ENCODE measurements around the gene ARL3.
A peak's percentile ranks its signal among the peaks of the same experiment; 100 is the strongest.

GRCh38 chr10:102752934-102753664, 38.9 kb upstream of the ARL3 start:
- TF ChIP-seq CTCF (IDR thresholded peaks at IDR 0.05; ENCODE audit: borderline replicate concordance, extremely low read depth, low read length, poor library complexity, severe bottlenecking) = peak; percentile 69
- no peak for TF ChIP-seq EZH2 (IDR thresholded peaks at IDR 0.05; ENCODE audit: borderline replicate concordance, low read depth, low read length, severe bottlenecking)

Measured in DND-41 (cell line).